ENCODE results near the gene CES4A. TPM values are rescaled to one million over a fixed set of nuclear protein-coding genes. Genes with fewer than 3 reads are reported as not detected.

Gene CES4A
- total and polyA plus RNA-seq, 2 donors (not counting 1 experiment from before 2014, with no cell fraction given): 1.3 to 2.1 TPM

DNA sequence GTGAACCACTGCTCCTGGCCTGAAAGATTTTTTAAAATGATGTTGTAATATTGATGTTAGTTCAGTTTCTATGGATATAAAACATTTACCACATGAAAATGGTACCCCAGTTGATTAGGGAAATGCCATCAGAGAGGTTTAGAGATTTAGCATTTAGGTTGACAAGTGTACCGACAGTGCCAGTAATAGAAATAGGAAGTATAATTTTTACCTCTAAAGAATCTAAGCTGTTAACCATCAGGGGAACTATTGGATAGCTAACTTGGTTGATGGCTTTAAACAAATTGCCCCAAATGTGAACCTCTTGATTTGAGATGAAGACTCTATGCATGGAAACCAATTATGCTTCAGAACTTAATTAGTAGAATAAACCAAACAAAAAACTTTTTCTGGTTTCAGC, 47.0 kb downstream of the CES4A start:
- DNase-seq (ENCODE audit: low read depth in 2 of 2): no peak
- Histone ChIP-seq H3K27me3 (ENCODE audit: control insufficient read depth, insufficient read depth, low read length) (no peaks in the 10 kb centered on the region), H2AFZ (ENCODE audit: low read length) (no peak overlapping the region), H3K9ac (ENCODE audit: insufficient read depth, low read length) (no peak overlapping the region), H3K27ac (ENCODE audit: insufficient read depth, low read length) (no peak overlapping the region), H4K20me1 (ENCODE audit: control insufficient read depth, extremely low read depth, insufficient read depth, low read length) (no peaks in the 10 kb centered on the region), H3K4me1 (ENCODE audit: control insufficient read depth, extremely low read depth, insufficient read depth, low read length) (peaks cover 6% of the 10 kb centered on the region), H3K4me3 (replicated peaks in 1 of 4; ENCODE audit: control extremely low read depth in 1 of 4, insufficient read depth in 1 of 4, low read depth in 3 of 4, low read length in 4 of 4) (no peak overlapping the region), H3K79me2 (ENCODE audit: control insufficient read depth, insufficient read depth, low read length) (peaks cover 86% of the 10 kb centered on the region), H3K36me3 (ENCODE audit: control insufficient read depth, insufficient read depth, low read length) (peaks cover 2% of the 10 kb centered on the region), H3K9me3 (ENCODE audit: control insufficient read depth, insufficient read depth, low read depth, low read length) (no peaks in the 10 kb centered on the region), H3K4me2 (ENCODE audit: extremely low read depth, insufficient read depth, low read length) (no peak overlapping the region)
- no peak for TF ChIP-seq EZH2 (IDR thresholded peaks at IDR 0.05; ENCODE audit: low read length, missing control alignments)
- TF ChIP-seq, protein P1, sequence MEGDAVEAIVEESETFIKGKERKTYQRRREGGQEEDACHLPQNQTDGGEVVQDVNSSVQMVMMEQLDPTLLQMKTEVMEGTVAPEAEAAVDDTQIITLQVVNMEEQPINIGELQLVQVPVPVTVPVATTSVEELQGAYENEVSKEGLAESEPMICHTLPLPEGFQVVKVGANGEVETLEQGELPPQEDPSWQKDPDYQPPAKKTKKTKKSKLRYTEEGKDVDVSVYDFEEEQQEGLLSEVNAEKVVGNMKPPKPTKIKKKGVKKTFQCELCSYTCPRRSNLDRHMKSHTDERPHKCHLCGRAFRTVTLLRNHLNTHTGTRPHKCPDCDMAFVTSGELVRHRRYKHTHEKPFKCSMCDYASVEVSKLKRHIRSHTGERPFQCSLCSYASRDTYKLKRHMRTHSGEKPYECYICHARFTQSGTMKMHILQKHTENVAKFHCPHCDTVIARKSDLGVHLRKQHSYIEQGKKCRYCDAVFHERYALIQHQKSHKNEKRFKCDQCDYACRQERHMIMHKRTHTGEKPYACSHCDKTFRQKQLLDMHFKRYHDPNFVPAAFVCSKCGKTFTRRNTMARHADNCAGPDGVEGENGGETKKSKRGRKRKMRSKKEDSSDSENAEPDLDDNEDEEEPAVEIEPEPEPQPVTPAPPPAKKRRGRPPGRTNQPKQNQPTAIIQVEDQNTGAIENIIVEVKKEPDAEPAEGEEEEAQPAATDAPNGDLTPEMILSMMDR (conservative IDR thresholded peaks at IDR 0.05 in 1 of 2, IDR thresholded peaks at IDR 0.05 in 1 of 2; ENCODE audit: low read depth in 1 of 2, low read length in 2 of 2): no peak

DNA sequence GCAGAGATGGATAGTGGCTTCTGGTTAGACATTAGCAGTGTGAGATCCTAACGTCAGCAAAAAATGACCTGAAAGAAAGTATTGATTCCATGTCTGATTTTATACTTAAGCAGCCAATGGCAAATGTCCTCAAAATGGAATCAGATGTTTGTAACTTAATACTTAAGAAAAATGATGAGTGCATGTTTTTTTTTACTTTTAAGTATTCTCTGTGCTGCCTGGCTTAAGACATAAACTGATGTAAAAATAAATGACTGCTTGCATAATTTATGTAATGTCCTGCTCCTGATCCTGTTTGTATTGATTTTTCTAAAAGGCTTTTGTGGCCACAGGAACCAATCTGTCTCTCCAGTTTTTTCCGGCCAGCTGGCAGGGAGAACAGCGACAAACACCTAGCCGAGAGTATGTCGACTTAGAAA, 47.9 kb downstream of the CES4A start:
- no peaks in the 10 kb centered on the region for H4K20me1 ChIP-seq (ENCODE audit: control insufficient read depth, extremely low read depth, insufficient read depth, low read length)
- H3K4me3 ChIP-seq (replicated peaks in 1 of 4; ENCODE audit: control extremely low read depth in 1 of 4, insufficient read depth in 1 of 4, low read depth in 3 of 4, low read length in 4 of 4): no peak overlapping the region
- H3K27me3 ChIP-seq (ENCODE audit: control insufficient read depth, insufficient read depth, low read length): no peaks in the 10 kb centered on the region
- peaks cover 2% of the 10 kb centered on the region for H3K36me3 ChIP-seq (ENCODE audit: control insufficient read depth, insufficient read depth, low read length)
- peaks cover 84% of the 10 kb centered on the region for H3K79me2 ChIP-seq (ENCODE audit: control insufficient read depth, insufficient read depth, low read length)
- H3K9ac ChIP-seq (ENCODE audit: insufficient read depth, low read length): no peak overlapping the region
- H3K4me1 ChIP-seq (ENCODE audit: control insufficient read depth, extremely low read depth, insufficient read depth, low read length): peaks cover 14% of the 10 kb centered on the region
- no peak for DNase-seq (ENCODE audit: low read depth in 2 of 2)
- no peak overlapping the region for H3K4me2 ChIP-seq (ENCODE audit: extremely low read depth, insufficient read depth, low read length)
- H3K9me3 ChIP-seq (ENCODE audit: control insufficient read depth, insufficient read depth, low read depth, low read length): no peaks in the 10 kb centered on the region
- H2AFZ ChIP-seq (ENCODE audit: low read length): no peak overlapping the region
- TF ChIP-seq, protein P1 (conservative IDR thresholded peaks at IDR 0.05 in 1 of 2, IDR thresholded peaks at IDR 0.05 in 1 of 2; ENCODE audit: low read depth in 1 of 2, low read length in 2 of 2): no peak
- no peak for TF ChIP-seq EZH2 (IDR thresholded peaks at IDR 0.05; ENCODE audit: low read length, missing control alignments)
- H3K27ac ChIP-seq (ENCODE audit: insufficient read depth, low read length): no peak overlapping the region

DNA sequence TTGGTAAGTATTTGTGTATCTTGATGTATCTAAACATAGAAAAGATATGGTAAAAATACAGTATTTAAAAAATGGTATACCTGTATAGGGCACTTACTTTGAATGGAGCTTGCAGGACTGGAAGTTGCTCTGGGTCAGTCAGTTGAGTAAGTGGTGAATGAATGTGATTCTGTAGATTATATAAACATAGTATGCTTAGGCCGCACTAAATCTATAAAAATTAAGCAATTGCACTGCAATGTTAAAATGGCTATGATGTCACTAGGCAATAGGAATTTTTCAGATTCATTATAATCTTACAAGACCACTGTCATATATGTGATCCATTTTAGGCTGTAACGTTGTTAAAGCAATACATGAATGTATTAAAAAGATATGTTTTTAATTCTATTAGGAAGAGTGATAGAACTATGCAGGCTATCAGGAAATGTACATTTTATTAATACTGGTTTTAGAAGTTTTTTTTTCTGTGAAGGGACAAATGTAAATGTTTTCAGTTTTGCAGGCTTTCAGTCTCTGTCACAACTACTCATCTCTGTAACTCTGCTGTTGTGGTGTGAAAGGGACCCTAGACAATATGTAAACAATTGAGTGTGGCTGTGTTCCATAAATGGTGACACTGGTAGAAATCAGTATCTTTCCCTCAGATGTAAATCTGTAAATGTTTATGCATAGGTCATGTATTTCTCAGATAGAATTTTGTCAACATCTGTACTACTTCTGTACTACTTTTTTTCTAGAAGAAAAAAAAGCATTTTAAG, 51.1 kb downstream of the CES4A start:
- H3K36me3 ChIP-seq (ENCODE audit: control insufficient read depth, insufficient read depth, low read length): peaks cover 2% of the 10 kb centered on the region
- no peak overlapping the region for H3K4me2 ChIP-seq (ENCODE audit: extremely low read depth, insufficient read depth, low read length)
- no peak overlapping the region for H3K9ac ChIP-seq (ENCODE audit: insufficient read depth, low read length)
- H3K79me2 ChIP-seq (ENCODE audit: control insufficient read depth, insufficient read depth, low read length): peaks cover 72% of the 10 kb centered on the region
- H3K4me3 ChIP-seq (replicated peaks in 1 of 4; ENCODE audit: control extremely low read depth in 1 of 4, insufficient read depth in 1 of 4, low read depth in 3 of 4, low read length in 4 of 4): no peak overlapping the region
- no peak for TF ChIP-seq EZH2 (IDR thresholded peaks at IDR 0.05; ENCODE audit: low read length, missing control alignments)
- TF ChIP-seq, protein P1 (conservative IDR thresholded peaks at IDR 0.05 in 1 of 2, IDR thresholded peaks at IDR 0.05 in 1 of 2; ENCODE audit: low read depth in 1 of 2, low read length in 2 of 2): no peak
- H2AFZ ChIP-seq (ENCODE audit: low read length): no peak overlapping the region
- H4K20me1 ChIP-seq (ENCODE audit: control insufficient read depth, extremely low read depth, insufficient read depth, low read length): no peaks in the 10 kb centered on the region
- no peaks in the 10 kb centered on the region for H3K9me3 ChIP-seq (ENCODE audit: control insufficient read depth, insufficient read depth, low read depth, low read length)
- H3K27me3 ChIP-seq (ENCODE audit: control insufficient read depth, insufficient read depth, low read length): no peaks in the 10 kb centered on the region
- peak in 1 of 2 donors; percentile 68 for DNase-seq (ENCODE audit: low read depth in 2 of 2)
- no peak overlapping the region for H3K27ac ChIP-seq (ENCODE audit: insufficient read depth, low read length)
- H3K4me1 ChIP-seq (ENCODE audit: control insufficient read depth, extremely low read depth, insufficient read depth, low read length): peaks cover 13% of the 10 kb centered on the region

All from fibroblast of lung (primary cell).